Right cardiac atrium (tissue), 5 donors: Measurements from ENCODE around the gene NEK7. TPM values are rescaled to one million over a fixed set of nuclear protein-coding genes. Genes with fewer than 3 reads are reported as not detected.
"Not testable (repeated sequence)": the region's sequence is repeated elsewhere in the genome, so short reads cannot be mapped to it uniquely, and the experiment has no call there.

ENCODE experiments used
- ATAC-seq, 2 donors: fragments of 200-7000 bp; cut with Tn5 transposase; one replicate each; pipeline versions ENCODE4 v1.8.0 to v1.9.1; 2020; ENCODE audit warnings: moderate library complexity in 2 of 2, mild to moderate bottlenecking in 1 of 2
- DNase-seq, 3 donors: peaks; one replicate each; pipeline ENCODE4 v3.0.0-alpha.2; 2020
- H3K27ac ChIP-seq: one replicate; pipeline ENCODE4 v1.5.1; 2013; ENCODE audit warnings: mild to moderate bottlenecking, low read length, control low read depth, moderate library complexity
- H3K27me3 ChIP-seq: one replicate; pipeline ENCODE4 v1.6.1; 2013; ENCODE audit not compliant: control insufficient read depth, insufficient read depth
- H3K4me1 ChIP-seq: one replicate; pipeline ENCODE4 v1.6.1; 2013; ENCODE audit warnings: low read length; ENCODE audit not compliant: control insufficient read depth, insufficient read depth
- H3K4me3 ChIP-seq: one replicate; pipeline ENCODE4 v1.5.1; 2013; ENCODE audit warnings: low read length, control low read depth
- H3K9me3 ChIP-seq: one replicate; pipeline ENCODE4 v1.6.1; 2013; ENCODE audit warnings: low read length; ENCODE audit not compliant: control insufficient read depth
- WGBS: extraction: QIAGEN DNeasy Blood & Tissue Kit; methylation state at CpG from one replicate; pipeline ENCODE4 v1.1.7; 2013; 5-methylcytosine and 5-hydroxymethylcytosine counted together
- intact Hi-C, 4 donors: fragments of 100-400 bp; cut with DNase I; formaldehyde crosslinking; loops; one replicate each; pipeline versions ENCODE4 v1.11.0 to v1.14.0; 2022 to 2023
- polyA plus RNA-seq: library from polyadenylated mRNA; stranded (reverse); fragments of 200-250 nt; gene quantifications from one replicate; pipeline ENCODE4 v1.2.3, GENCODE V29; 2013
- total RNA-seq, 4 donors: library from RNA; stranded (reverse); fragmentation: NEBNext Ultra II Directional; extraction: Animal tissue kit (Norgen Biotek cat#: 25700); gene quantifications; one replicate each; pipeline ENCODE4 v1.2.1, GENCODE V29; 2021
- donor health status: healthy with polysubstance abuse.
- donor health status: DM: no; HTN: yes; CAD: no.
- donor health status: DM: no; HTN: no; CAD: no.
- donor health status: DM: no; HTN: yes; CAD: no; lungs with severe emphysema.
- donor health status: DM: yes; HTN: yes; CAD: no.

Gene NEK7
- total and polyA plus RNA-seq, 5 donors: 57.6 to 276 (median 173) TPM

- no peaks in the 10 kb centered on the region for H3K27me3 ChIP-seq
- no peak overlapping the region for H3K27ac ChIP-seq
- 67% methylated on average over 3 of the region's 3 CpGs for WGBS
- intact Hi-C loops: no loop called here
- no peaks in the 10 kb centered on the region for H3K9me3 ChIP-seq
- ATAC-seq (peak in 1 of 2 donors; percentile 64), DNase-seq (peak in 1 of 3 donors; percentile 14)
- H3K4me3 ChIP-seq: no peak overlapping the region
- no peaks in the 10 kb centered on the region for H3K4me1 ChIP-seq
Observed at GRCh38 chr1:198121056-198121826, 35.6 kb upstream of the NEK7 start.

- peak in 1 of 2 donors; percentile 30 for ATAC-seq
- intact Hi-C loops: no loop called here
- no peaks in the 10 kb centered on the region for H3K9me3 ChIP-seq
- H3K27me3 ChIP-seq: no peaks in the 10 kb centered on the region
- H3K4me1 ChIP-seq: no peaks in the 10 kb centered on the region
- H3K27ac ChIP-seq: no peak overlapping the region
- DNase-seq: no peak
- 93% methylated on average over 1 of the region's 1 CpG for WGBS
- H3K4me3 ChIP-seq: no peak overlapping the region
Observed at GRCh38 chr1:198122693-198123092, 34.1 kb upstream of the NEK7 start.

- Histone ChIP-seq H3K9me3 (no peaks in the 10 kb centered on the region), H3K4me1 (no peaks in the 10 kb centered on the region), H3K4me3 (no peak overlapping the region), H3K27me3 (no peaks in the 10 kb centered on the region), H3K27ac (no peak overlapping the region)
- 16% methylated on average over 2 of the region's 2 CpGs for WGBS
- intact Hi-C loops: no loop called here
- no peak for DNase-seq
- no peak for ATAC-seq
Observed at GRCh38 chr1:198123133-198123532, 33.7 kb upstream of the NEK7 start.

GRCh38 chr1:198124673-198125072, 32.1 kb upstream of the NEK7 start:
- intact Hi-C loops: no loop called here
- Histone ChIP-seq H3K9me3 (no peaks in the 10 kb centered on the region), H3K4me1 (no peaks in the 10 kb centered on the region), H3K4me3 (no peak overlapping the region), H3K27me3 (no peaks in the 10 kb centered on the region), H3K27ac (no peak overlapping the region)
- DNase-seq: no peak
- ATAC-seq: no peak
- 67% methylated on average over 1 of the region's 1 CpG for WGBS

GRCh38 chr1:198125995-198126735, 30.6 kb upstream of the NEK7 start:
- DNase-seq (no peak), ATAC-seq (peak; percentile 71 to 79)
- Histone ChIP-seq H3K27ac (no peak overlapping the region), H3K9me3 (no peaks in the 10 kb centered on the region), H3K27me3 (no peaks in the 10 kb centered on the region), H3K4me1 (no peaks in the 10 kb centered on the region), H3K4me3 (no peak overlapping the region)
- intact Hi-C loops: no loop called here
- 45% methylated on average over 1 of the region's 1 CpG for WGBS

- Histone ChIP-seq H3K4me1 (no peaks in the 10 kb centered on the region), H3K27me3 (no peaks in the 10 kb centered on the region), H3K4me3 (no peak overlapping the region), H3K27ac (no peak overlapping the region), H3K9me3 (no peaks in the 10 kb centered on the region)
- ATAC-seq (no peak), DNase-seq (no peak)
- intact Hi-C loops: no loop called here
Observed at GRCh38 chr1:198128533-198128932, 28.3 kb upstream of the NEK7 start.

- ATAC-seq, H3K9me3 ChIP-seq, H3K4me3 ChIP-seq, H3K4me1 ChIP-seq, H3K27ac ChIP-seq, intact Hi-C loops, H3K27me3 ChIP-seq, DNase-seq: not testable (repeated sequence)
- WGBS: 91% methylated on average over 11 of the region's 11 CpGs
Observed at GRCh38 chr1:198130053-198130452, 26.7 kb upstream of the NEK7 start.

GRCh38 chr1:198132060-198132781, 24.6 kb upstream of the NEK7 start:
- Histone ChIP-seq H3K27me3 (no peaks in the 10 kb centered on the region), H3K4me1 (no peaks in the 10 kb centered on the region), H3K4me3 (no peak overlapping the region), H3K9me3 (no peaks in the 10 kb centered on the region), H3K27ac (no peak overlapping the region)
- ATAC-seq (no peak), DNase-seq (no peak)
- intact Hi-C loops: no loop called here
- WGBS: 68% methylated on average over 6 of the region's 6 CpGs

- Histone ChIP-seq H3K9me3 (no peaks in the 10 kb centered on the region), H3K4me1 (no peaks in the 10 kb centered on the region), H3K27me3 (no peaks in the 10 kb centered on the region), H3K27ac (no peak overlapping the region), H3K4me3 (no peak overlapping the region)
- intact Hi-C loops: no loop called here
- ATAC-seq (no peak), DNase-seq (no peak)
- 81% methylated on average over 2 of the region's 2 CpGs for WGBS
Observed at GRCh38 chr1:198134252-198134651, 22.5 kb upstream of the NEK7 start.

- intact Hi-C loops: no loop called here
- Histone ChIP-seq H3K27me3 (no peaks in the 10 kb centered on the region), H3K9me3 (no peaks in the 10 kb centered on the region), H3K4me3 (no peak overlapping the region), H3K4me1 (no peaks in the 10 kb centered on the region), H3K27ac (no peak overlapping the region)
- no peak for DNase-seq
- ATAC-seq: no peak
- 85% methylated on average over 1 of the region's 1 CpG for WGBS
Observed at GRCh38 chr1:198135366-198135765, 21.4 kb upstream of the NEK7 start.
